ENCODE data around the gene TTLL11. TPM values are rescaled to one million over a fixed set of nuclear protein-coding genes. Genes with fewer than 3 reads are reported as not detected.
A peak's percentile ranks its signal among the peaks of the same experiment; 100 is the strongest.

The TTLL11 gene
- total RNA-seq, 4 donors from 2014 or later = 7.4 to 14.7 (median 11.0) TPM

DNA sequence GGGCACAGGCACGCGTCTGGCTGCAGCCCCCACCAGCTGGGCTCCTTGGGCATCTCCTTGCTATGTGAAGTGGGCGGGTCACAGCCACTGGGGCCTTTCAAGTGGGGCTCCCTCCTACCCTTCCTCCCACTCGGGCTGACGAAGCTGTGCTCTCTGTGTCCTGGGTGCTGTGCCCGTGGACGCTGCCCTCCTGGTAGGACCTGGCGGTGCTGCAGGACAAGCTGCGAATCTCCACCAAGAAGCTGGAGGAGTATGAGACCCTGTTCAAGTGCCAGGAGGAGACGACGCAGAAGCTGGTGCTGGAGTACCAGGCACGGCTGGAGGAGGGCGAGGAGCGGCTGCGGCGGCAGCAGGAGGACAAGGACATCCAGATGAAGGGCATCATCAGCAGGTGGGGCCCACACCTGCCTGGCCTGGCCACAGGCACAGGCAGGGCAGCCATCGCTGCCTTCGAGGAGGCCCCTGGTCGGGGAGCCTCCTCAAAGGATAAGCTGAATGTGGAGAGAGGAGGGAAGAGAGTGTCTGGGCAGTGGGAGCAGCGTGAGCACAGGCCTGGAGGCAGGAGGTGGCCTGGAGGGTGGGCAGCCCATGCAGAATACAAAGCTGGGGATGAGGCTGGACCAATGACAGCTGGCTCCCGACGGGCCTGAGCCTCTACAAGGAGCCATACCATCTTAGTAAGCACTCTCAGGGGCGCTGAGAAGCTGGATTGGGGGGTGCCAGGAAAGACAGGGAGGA is 316.9 kb downstream of the TTLL11 start:
- Histone ChIP-seq H3K4me1 (peaks cover 0 to 29% of the 10 kb centered on the region in 2 donors), H3K27ac (peak overlapping the region; percentile 19 to 84)
- TF ChIP-seq CTCF (IDR thresholded peaks at IDR 0.05) = no peak
- no peak for TF ChIP-seq POLR2A (IDR thresholded peaks at IDR 0.05)

GRCh38 chr9:121774715-121775613 is 318.1 kb downstream of the TTLL11 start:
- no peak for DNase-seq
- no peaks in the 10 kb centered on the region for H3K36me3 ChIP-seq

More for the DNA sequence above, 316.9 kb downstream of the TTLL11 start:
- no peaks in the 10 kb centered on the region for H3K36me3 ChIP-seq
- intact Hi-C loops (cut with DNase I; ENCODE audit: low total_unique reads) = no loop called here
- H3K4me3 ChIP-seq = no peak overlapping the region
- no peaks in the 10 kb centered on the region for H3K9me3 ChIP-seq
- peak in 1 of 2 donors; percentile 11 for DNase-seq
- no peaks in the 10 kb centered on the region for H3K27me3 ChIP-seq

DNA sequence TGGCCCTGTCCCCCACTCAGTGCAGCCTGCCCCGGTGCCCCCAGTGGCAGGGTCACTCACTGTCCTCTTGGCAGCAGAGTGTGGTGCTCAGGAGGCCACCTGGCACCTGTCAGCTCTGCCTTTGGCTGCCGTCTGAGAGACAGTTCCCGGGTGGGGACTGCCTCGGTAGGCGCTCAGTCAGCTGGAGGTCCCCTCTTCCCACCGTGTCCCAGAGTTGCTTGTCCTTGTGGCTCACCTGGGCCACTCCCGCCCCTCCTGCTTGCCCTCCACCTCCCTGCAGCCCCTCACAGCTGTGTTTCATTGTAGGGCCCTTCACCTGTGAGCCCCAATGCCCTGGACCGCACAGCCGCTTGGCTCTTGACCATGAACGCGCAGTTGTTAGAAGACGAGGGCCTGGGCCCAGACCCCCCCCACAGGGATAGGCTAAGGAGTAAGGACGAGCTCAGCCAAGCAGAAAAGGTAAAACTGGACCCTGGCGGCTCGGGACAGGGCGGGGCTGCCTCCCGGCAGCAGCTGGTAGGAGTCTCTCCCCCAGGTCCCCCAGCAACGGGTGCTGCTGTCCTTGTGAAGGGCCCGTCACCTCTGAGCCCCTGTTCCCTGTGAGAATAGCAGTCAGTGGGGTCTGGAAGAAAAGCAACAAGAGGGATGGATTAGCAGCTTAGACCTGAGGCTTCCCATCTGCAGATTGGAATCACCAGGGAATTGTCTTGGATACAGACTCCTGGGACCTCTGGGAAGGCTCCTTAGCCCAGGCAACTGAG is 319.0 kb downstream of the TTLL11 start:
- peak overlapping the region; percentile 89 for H3K27ac ChIP-seq
- H3K4me1 ChIP-seq = peaks cover 4 to 31% of the 10 kb centered on the region in 2 donors

More at GRCh38 chr9:121774715-121775613, 318.1 kb downstream of the TTLL11 start:
- peaks cover 4 to 31% of the 10 kb centered on the region in 2 donors for H3K4me1 ChIP-seq
- TF ChIP-seq CTCF (IDR thresholded peaks at IDR 0.05) = no peak
- TF ChIP-seq POLR2A (IDR thresholded peaks at IDR 0.05) = no peak
- no peak overlapping the region for H3K4me3 ChIP-seq
- intact Hi-C loops (cut with DNase I; ENCODE audit: low total_unique reads) = no loop called here
- no peaks in the 10 kb centered on the region for H3K9me3 ChIP-seq
- H3K27ac ChIP-seq = peak overlapping the region; percentile 89
- no peaks in the 10 kb centered on the region for H3K27me3 ChIP-seq

GRCh38 chr9:121773286-121773953 is 319.7 kb downstream of the TTLL11 start:
- DNase-seq = no peak
- H3K4me3 ChIP-seq = no peak overlapping the region
- peak overlapping the region; percentile 89 for H3K27ac ChIP-seq
- no peaks in the 10 kb centered on the region for H3K36me3 ChIP-seq
- TF ChIP-seq CTCF (IDR thresholded peaks at IDR 0.05) (no peak), POLR2A (IDR thresholded peaks at IDR 0.05) (no peak)
- intact Hi-C loops (cut with DNase I; ENCODE audit: low total_unique reads) = no loop called here
- no peaks in the 10 kb centered on the region for H3K27me3 ChIP-seq
- H3K9me3 ChIP-seq = no peaks in the 10 kb centered on the region
- H3K4me1 ChIP-seq = peaks cover 4 to 28% of the 10 kb centered on the region in 2 donors

More for the DNA sequence above, 319.0 kb downstream of the TTLL11 start:
- Histone ChIP-seq H3K36me3 (no peaks in the 10 kb centered on the region), H3K9me3 (no peaks in the 10 kb centered on the region), H3K27me3 (no peaks in the 10 kb centered on the region), H3K4me3 (no peak overlapping the region)
- TF ChIP-seq POLR2A (IDR thresholded peaks at IDR 0.05) = no peak
- no peak for TF ChIP-seq CTCF (IDR thresholded peaks at IDR 0.05)
- no peak for DNase-seq
- intact Hi-C loops (cut with DNase I; ENCODE audit: low total_unique reads) = no loop called here

Data from uterus (tissue), 4 donors.